Measurements from ENCODE around the gene PSMG4.

The PSMG4 gene

GRCh38 chr6:3301506-3301905 lies 42.8 kb downstream of the PSMG4 start:
- Histone ChIP-seq H3K36me3 (ENCODE audit: control insufficient read depth in 2 of 2, insufficient read depth in 2 of 2, low read length in 2 of 2) (peaks cover 0 to 10% of the 10 kb centered on the region in 2 donors), H3K27me3 (ENCODE audit: control insufficient read depth in 1 of 2, insufficient read depth in 2 of 2, low read length in 2 of 2) (no peaks in the 10 kb centered on the region), H3K4me1 (ENCODE audit: control insufficient read depth, insufficient read depth, low read length) (no peaks in the 10 kb centered on the region), H3K4me3 (ENCODE audit: low read length in 2 of 2) (no peak overlapping the region), H3K27ac (ENCODE audit: low read length) (no peak overlapping the region), H3K9me3 (ENCODE audit: control insufficient read depth in 2 of 2, low read length in 2 of 2) (no peaks in the 10 kb centered on the region), H3K9ac (ENCODE audit: low read length in 2 of 2) (no peak overlapping the region)

- Histone ChIP-seq H3K27ac (ENCODE audit: low read length) (no peak overlapping the region), H3K27me3 (ENCODE audit: control insufficient read depth in 1 of 2, insufficient read depth in 2 of 2, low read length in 2 of 2) (no peaks in the 10 kb centered on the region), H3K4me3 (ENCODE audit: low read length in 2 of 2) (no peak overlapping the region), H3K9me3 (ENCODE audit: control insufficient read depth in 2 of 2, low read length in 2 of 2) (no peaks in the 10 kb centered on the region), H3K36me3 (ENCODE audit: control insufficient read depth in 2 of 2, insufficient read depth in 2 of 2, low read length in 2 of 2) (no peaks in the 10 kb centered on the region), H3K9ac (ENCODE audit: low read length in 2 of 2) (no peak overlapping the region), H3K4me1 (ENCODE audit: control insufficient read depth, insufficient read depth, low read length) (no peaks in the 10 kb centered on the region)
These were observed 45.2 kb downstream of the PSMG4 start for GRCh38 chr6:3303795-3304411.

GRCh38 chr6:3304500-3305215 lies 45.9 kb downstream of the PSMG4 start:
- H3K4me3 ChIP-seq (ENCODE audit: low read length in 2 of 2), result no peak overlapping the region

GRCh38 chr6:3305216-3305565 lies 46.4 kb downstream of the PSMG4 start:
- no peak overlapping the region for H3K9ac ChIP-seq (ENCODE audit: low read length in 2 of 2)
- no peaks in the 10 kb centered on the region for H3K36me3 ChIP-seq (ENCODE audit: control insufficient read depth in 2 of 2, insufficient read depth in 2 of 2, low read length in 2 of 2)
- no peaks in the 10 kb centered on the region for H3K9me3 ChIP-seq (ENCODE audit: control insufficient read depth in 2 of 2, low read length in 2 of 2)
- H3K4me1 ChIP-seq (ENCODE audit: control insufficient read depth, insufficient read depth, low read length), result no peaks in the 10 kb centered on the region
- no peaks in the 10 kb centered on the region for H3K27me3 ChIP-seq (ENCODE audit: control insufficient read depth in 1 of 2, insufficient read depth in 2 of 2, low read length in 2 of 2)
- no peak overlapping the region for H3K27ac ChIP-seq (ENCODE audit: low read length)
- no peak overlapping the region for H3K4me3 ChIP-seq (ENCODE audit: low read length in 2 of 2)

More at GRCh38 chr6:3304500-3305215, 45.9 kb downstream of the PSMG4 start:
- Histone ChIP-seq H3K9me3 (ENCODE audit: control insufficient read depth in 2 of 2, low read length in 2 of 2) (no peaks in the 10 kb centered on the region), H3K9ac (ENCODE audit: low read length in 2 of 2) (no peak overlapping the region), H3K27me3 (ENCODE audit: control insufficient read depth in 1 of 2, insufficient read depth in 2 of 2, low read length in 2 of 2) (no peaks in the 10 kb centered on the region), H3K4me1 (ENCODE audit: control insufficient read depth, insufficient read depth, low read length) (no peaks in the 10 kb centered on the region), H3K27ac (ENCODE audit: low read length) (no peak overlapping the region), H3K36me3 (ENCODE audit: control insufficient read depth in 2 of 2, insufficient read depth in 2 of 2, low read length in 2 of 2) (no peaks in the 10 kb centered on the region)

- Histone ChIP-seq H3K4me1 (ENCODE audit: control insufficient read depth, insufficient read depth, low read length) (no peaks in the 10 kb centered on the region), H3K9me3 (ENCODE audit: control insufficient read depth in 2 of 2, low read length in 2 of 2) (no peaks in the 10 kb centered on the region), H3K4me3 (ENCODE audit: low read length in 2 of 2) (no peak overlapping the region), H3K9ac (ENCODE audit: low read length in 2 of 2) (no peak overlapping the region), H3K36me3 (ENCODE audit: control insufficient read depth in 2 of 2, insufficient read depth in 2 of 2, low read length in 2 of 2) (no peaks in the 10 kb centered on the region), H3K27ac (ENCODE audit: low read length) (no peak overlapping the region), H3K27me3 (ENCODE audit: control insufficient read depth in 1 of 2, insufficient read depth in 2 of 2, low read length in 2 of 2) (no peaks in the 10 kb centered on the region)
These were observed 47.1 kb downstream of the PSMG4 start for GRCh38 chr6:3305831-3306230.

GRCh38 chr6:3306848-3307247 lies 48.1 kb downstream of the PSMG4 start:
- Histone ChIP-seq H3K9me3 (ENCODE audit: control insufficient read depth in 2 of 2, low read length in 2 of 2) (no peaks in the 10 kb centered on the region), H3K9ac (ENCODE audit: low read length in 2 of 2) (no peak overlapping the region), H3K27ac (ENCODE audit: low read length) (no peak overlapping the region), H3K4me1 (ENCODE audit: control insufficient read depth, insufficient read depth, low read length) (no peaks in the 10 kb centered on the region), H3K27me3 (ENCODE audit: control insufficient read depth in 1 of 2, insufficient read depth in 2 of 2, low read length in 2 of 2) (no peaks in the 10 kb centered on the region), H3K36me3 (ENCODE audit: control insufficient read depth in 2 of 2, insufficient read depth in 2 of 2, low read length in 2 of 2) (no peaks in the 10 kb centered on the region), H3K4me3 (ENCODE audit: low read length in 2 of 2) (no peak overlapping the region)

GRCh38 chr6:3307436-3307835 lies 48.7 kb downstream of the PSMG4 start:
- H3K4me1 ChIP-seq (ENCODE audit: control insufficient read depth, insufficient read depth, low read length), result no peaks in the 10 kb centered on the region
- no peak overlapping the region for H3K4me3 ChIP-seq (ENCODE audit: low read length in 2 of 2)
- H3K27ac ChIP-seq (ENCODE audit: low read length), result no peak overlapping the region
- no peaks in the 10 kb centered on the region for H3K27me3 ChIP-seq (ENCODE audit: control insufficient read depth in 1 of 2, insufficient read depth in 2 of 2, low read length in 2 of 2)
- no peak overlapping the region for H3K9ac ChIP-seq (ENCODE audit: low read length in 2 of 2)
- H3K9me3 ChIP-seq (ENCODE audit: control insufficient read depth in 2 of 2, low read length in 2 of 2), result no peaks in the 10 kb centered on the region
- H3K36me3 ChIP-seq (ENCODE audit: control insufficient read depth in 2 of 2, insufficient read depth in 2 of 2, low read length in 2 of 2), result no peaks in the 10 kb centered on the region

GRCh38 chr6:3308106-3308505 lies 49.4 kb downstream of the PSMG4 start:
- Histone ChIP-seq H3K27ac (ENCODE audit: low read length) (no peak overlapping the region), H3K4me3 (ENCODE audit: low read length in 2 of 2) (no peak overlapping the region), H3K27me3 (ENCODE audit: control insufficient read depth in 1 of 2, insufficient read depth in 2 of 2, low read length in 2 of 2) (no peaks in the 10 kb centered on the region), H3K4me1 (ENCODE audit: control insufficient read depth, insufficient read depth, low read length) (no peaks in the 10 kb centered on the region), H3K9ac (ENCODE audit: low read length in 2 of 2) (no peak overlapping the region), H3K36me3 (ENCODE audit: control insufficient read depth in 2 of 2, insufficient read depth in 2 of 2, low read length in 2 of 2) (no peaks in the 10 kb centered on the region), H3K9me3 (ENCODE audit: control insufficient read depth in 2 of 2, low read length in 2 of 2) (no peaks in the 10 kb centered on the region)

GRCh38 chr6:3309391-3310050 lies 50.8 kb downstream of the PSMG4 start:
- H3K9me3 ChIP-seq (ENCODE audit: control insufficient read depth in 2 of 2, low read length in 2 of 2), result no peaks in the 10 kb centered on the region
- H3K4me3 ChIP-seq (ENCODE audit: low read length in 2 of 2), result no peak overlapping the region

GRCh38 chr6:3310051-3310448 lies 51.3 kb downstream of the PSMG4 start:
- Histone ChIP-seq H3K4me1 (ENCODE audit: control insufficient read depth, insufficient read depth, low read length) (no peaks in the 10 kb centered on the region), H3K9ac (ENCODE audit: low read length in 2 of 2) (no peak overlapping the region), H3K4me3 (ENCODE audit: low read length in 2 of 2) (no peak overlapping the region), H3K27me3 (ENCODE audit: control insufficient read depth in 1 of 2, insufficient read depth in 2 of 2, low read length in 2 of 2) (no peaks in the 10 kb centered on the region), H3K36me3 (ENCODE audit: control insufficient read depth in 2 of 2, insufficient read depth in 2 of 2, low read length in 2 of 2) (no peaks in the 10 kb centered on the region), H3K27ac (ENCODE audit: low read length) (no peak overlapping the region), H3K9me3 (ENCODE audit: control insufficient read depth in 2 of 2, low read length in 2 of 2) (no peaks in the 10 kb centered on the region)

More at GRCh38 chr6:3309391-3310050, 50.8 kb downstream of the PSMG4 start:
- no peak overlapping the region for H3K9ac ChIP-seq (ENCODE audit: low read length in 2 of 2)
- no peak overlapping the region for H3K27ac ChIP-seq (ENCODE audit: low read length)
- no peaks in the 10 kb centered on the region for H3K4me1 ChIP-seq (ENCODE audit: control insufficient read depth, insufficient read depth, low read length)
- H3K36me3 ChIP-seq (ENCODE audit: control insufficient read depth in 2 of 2, insufficient read depth in 2 of 2, low read length in 2 of 2), result no peaks in the 10 kb centered on the region
- H3K27me3 ChIP-seq (ENCODE audit: control insufficient read depth in 1 of 2, insufficient read depth in 2 of 2, low read length in 2 of 2), result no peaks in the 10 kb centered on the region

GRCh38 chr6:3310703-3311102 lies 52.0 kb downstream of the PSMG4 start:
- Histone ChIP-seq H3K4me3 (ENCODE audit: low read length in 2 of 2) (no peak overlapping the region), H3K36me3 (ENCODE audit: control insufficient read depth in 2 of 2, insufficient read depth in 2 of 2, low read length in 2 of 2) (no peaks in the 10 kb centered on the region), H3K27me3 (ENCODE audit: control insufficient read depth in 1 of 2, insufficient read depth in 2 of 2, low read length in 2 of 2) (no peaks in the 10 kb centered on the region), H3K4me1 (ENCODE audit: control insufficient read depth, insufficient read depth, low read length) (no peaks in the 10 kb centered on the region), H3K9me3 (ENCODE audit: control insufficient read depth in 2 of 2, low read length in 2 of 2) (no peaks in the 10 kb centered on the region), H3K9ac (ENCODE audit: low read length in 2 of 2) (no peak overlapping the region), H3K27ac (ENCODE audit: low read length) (no peak overlapping the region)

Data from stomach smooth muscle (tissue), 2 donors.